Measurements from ENCODE around the gene MUC5B. TPM values are rescaled to one million over a fixed set of nuclear protein-coding genes. Genes with fewer than 3 reads are reported as not detected.

Gene MUC5B
- total RNA-seq, 2 donors from 2014 or later: not detected

DNA sequence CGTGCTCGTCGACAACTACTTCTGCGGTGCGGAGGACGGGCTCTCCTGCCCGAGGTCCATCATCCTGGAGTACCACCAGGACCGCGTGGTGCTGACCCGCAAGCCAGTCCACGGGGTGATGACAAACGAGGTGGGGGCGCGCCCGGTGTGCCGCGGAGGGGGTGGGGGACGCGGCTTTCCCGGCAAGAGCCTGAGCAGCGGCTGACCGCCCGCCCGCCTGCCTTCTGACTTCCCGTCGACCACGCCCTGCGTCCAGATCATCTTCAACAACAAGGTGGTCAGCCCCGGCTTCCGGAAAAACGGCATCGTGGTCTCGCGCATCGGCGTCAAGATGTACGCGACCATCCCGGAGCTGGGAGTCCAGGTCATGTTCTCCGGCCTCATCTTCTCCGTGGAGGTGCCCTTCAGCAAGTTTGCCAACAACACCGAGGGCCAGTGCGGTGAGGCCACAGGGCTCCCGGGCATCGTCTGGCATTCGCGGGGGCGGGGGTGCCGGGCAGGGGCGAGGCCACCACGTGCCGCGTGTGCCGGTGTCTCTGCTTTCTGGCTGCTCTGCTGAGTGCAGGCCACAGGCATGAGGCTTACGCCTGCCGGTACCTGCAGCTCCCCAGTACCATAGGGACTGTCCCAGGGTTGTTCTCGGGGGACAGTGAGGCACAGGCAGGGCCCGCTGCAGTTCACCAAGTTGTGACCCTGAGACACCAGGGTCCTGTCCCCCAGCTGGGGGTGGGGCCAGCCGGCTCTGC, 28.5 kb upstream of the MUC5B start:
- Mint-ChIP-seq H3K4me3 (no peak overlapping the region), H3K27me3 (ENCODE audit: insufficient read depth) (no peaks in the 10 kb centered on the region), H3K27ac (no peak overlapping the region), H3K4me1 (no peaks in the 10 kb centered on the region), H3K36me3 (ENCODE audit: low read depth) (no peaks in the 10 kb centered on the region), H3K9me3 (no peaks in the 10 kb centered on the region)
- Histone ChIP-seq H3K4me1 (ENCODE audit: control insufficient read depth, insufficient read depth, low read length) (no peaks in the 10 kb centered on the region), H3K4me3 (ENCODE audit: low read length) (no peak overlapping the region), H3K36me3 (ENCODE audit: control insufficient read depth, insufficient read depth, low read length) (no peaks in the 10 kb centered on the region), H3K9ac (ENCODE audit: extremely low read depth, low read length, poor library complexity, severe bottlenecking) (no peak overlapping the region), H3K9me3 (ENCODE audit: control insufficient read depth, low read length) (no peaks in the 10 kb centered on the region), H3K27ac (ENCODE audit: low read depth, low read length) (no peak overlapping the region), H3K27me3 (ENCODE audit: control insufficient read depth, insufficient read depth, low read length, poor library complexity, severe bottlenecking) (no peaks in the 10 kb centered on the region)
- WGBS, 2 experiments (ENCODE audit: insufficient coverage in 1 of 2, insufficient read length in 1 of 2): 93 to 96% methylated on average over 45 to 59 of the region's 59 CpGs
- peak; percentile 24 for DNase-seq
- TF ChIP-seq, protein P1, sequence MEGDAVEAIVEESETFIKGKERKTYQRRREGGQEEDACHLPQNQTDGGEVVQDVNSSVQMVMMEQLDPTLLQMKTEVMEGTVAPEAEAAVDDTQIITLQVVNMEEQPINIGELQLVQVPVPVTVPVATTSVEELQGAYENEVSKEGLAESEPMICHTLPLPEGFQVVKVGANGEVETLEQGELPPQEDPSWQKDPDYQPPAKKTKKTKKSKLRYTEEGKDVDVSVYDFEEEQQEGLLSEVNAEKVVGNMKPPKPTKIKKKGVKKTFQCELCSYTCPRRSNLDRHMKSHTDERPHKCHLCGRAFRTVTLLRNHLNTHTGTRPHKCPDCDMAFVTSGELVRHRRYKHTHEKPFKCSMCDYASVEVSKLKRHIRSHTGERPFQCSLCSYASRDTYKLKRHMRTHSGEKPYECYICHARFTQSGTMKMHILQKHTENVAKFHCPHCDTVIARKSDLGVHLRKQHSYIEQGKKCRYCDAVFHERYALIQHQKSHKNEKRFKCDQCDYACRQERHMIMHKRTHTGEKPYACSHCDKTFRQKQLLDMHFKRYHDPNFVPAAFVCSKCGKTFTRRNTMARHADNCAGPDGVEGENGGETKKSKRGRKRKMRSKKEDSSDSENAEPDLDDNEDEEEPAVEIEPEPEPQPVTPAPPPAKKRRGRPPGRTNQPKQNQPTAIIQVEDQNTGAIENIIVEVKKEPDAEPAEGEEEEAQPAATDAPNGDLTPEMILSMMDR (conservative IDR thresholded peaks at IDR 0.05): no peak

DNA sequence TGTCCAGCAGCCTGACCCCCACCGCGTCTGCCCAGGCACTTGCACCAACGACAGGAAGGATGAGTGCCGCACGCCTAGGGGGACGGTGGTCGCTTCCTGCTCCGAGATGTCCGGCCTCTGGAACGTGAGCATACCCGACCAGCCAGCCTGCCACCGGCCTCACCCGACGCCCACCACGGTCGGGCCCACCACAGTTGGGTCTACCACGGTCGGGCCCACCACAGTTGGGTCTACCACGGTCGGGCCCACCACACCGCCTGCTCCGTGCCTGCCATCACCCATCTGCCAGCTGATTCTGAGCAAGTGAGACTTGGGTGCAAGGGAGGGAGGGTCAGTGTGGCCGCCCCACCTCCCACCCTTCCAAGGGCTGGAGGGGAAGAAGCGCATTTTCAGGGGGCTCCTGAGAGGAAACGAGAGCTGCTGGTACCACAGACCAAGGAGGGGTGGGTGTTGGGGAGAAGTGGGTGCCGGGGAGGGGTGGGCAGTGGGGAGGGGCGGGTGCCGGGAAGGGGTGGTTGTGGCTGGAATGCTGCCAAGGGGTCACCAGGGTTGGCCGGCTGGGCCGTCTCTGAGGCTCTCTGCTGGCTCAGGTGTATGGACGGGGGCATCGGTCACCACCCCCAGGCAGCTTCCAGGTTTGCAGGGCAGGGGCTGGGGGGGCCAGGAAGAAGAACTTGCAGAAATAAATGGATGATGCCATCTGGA, 27.7 kb upstream of the MUC5B start:
- no peak overlapping the region for H3K27ac Mint-ChIP-seq

GRCh38 chr11:1195682-1196515, 27.0 kb upstream of the MUC5B start:
- H3K4me3 Mint-ChIP-seq: no peak overlapping the region
- no peaks in the 10 kb centered on the region for H3K27me3 ChIP-seq (ENCODE audit: control insufficient read depth, insufficient read depth, low read length, poor library complexity, severe bottlenecking)
- peak; percentile 20 for DNase-seq
- TF ChIP-seq, protein P1 (conservative IDR thresholded peaks at IDR 0.05): no peak
- H3K36me3 ChIP-seq (ENCODE audit: control insufficient read depth, insufficient read depth, low read length): no peaks in the 10 kb centered on the region
- no peaks in the 10 kb centered on the region for H3K4me1 Mint-ChIP-seq
- H3K27me3 Mint-ChIP-seq (ENCODE audit: insufficient read depth): no peaks in the 10 kb centered on the region
- H3K9me3 Mint-ChIP-seq: no peaks in the 10 kb centered on the region
- no peak overlapping the region for H3K27ac ChIP-seq (ENCODE audit: low read depth, low read length)
- H3K4me1 ChIP-seq (ENCODE audit: control insufficient read depth, insufficient read depth, low read length): no peaks in the 10 kb centered on the region
- H3K27ac Mint-ChIP-seq: no peak overlapping the region
- 90 to 96% methylated on average over 17 to 37 of the region's 41 CpGs for WGBS, 2 experiments (ENCODE audit: insufficient coverage in 1 of 2, insufficient read length in 1 of 2)
- H3K9ac ChIP-seq (ENCODE audit: extremely low read depth, low read length, poor library complexity, severe bottlenecking): no peak overlapping the region
- no peaks in the 10 kb centered on the region for H3K9me3 ChIP-seq (ENCODE audit: control insufficient read depth, low read length)
- H3K36me3 Mint-ChIP-seq (ENCODE audit: low read depth): no peaks in the 10 kb centered on the region
- no peak overlapping the region for H3K4me3 ChIP-seq (ENCODE audit: low read length)

More for the DNA sequence above, 27.7 kb upstream of the MUC5B start:
- DNase-seq: peak; percentile 13
- H3K9me3 Mint-ChIP-seq: no peaks in the 10 kb centered on the region
- no peak overlapping the region for H3K4me3 Mint-ChIP-seq
- TF ChIP-seq, protein P1 (conservative IDR thresholded peaks at IDR 0.05): no peak
- no peaks in the 10 kb centered on the region for H3K27me3 Mint-ChIP-seq (ENCODE audit: insufficient read depth)
- no peaks in the 10 kb centered on the region for H3K4me1 Mint-ChIP-seq
- Histone ChIP-seq H3K9me3 (ENCODE audit: control insufficient read depth, low read length) (no peaks in the 10 kb centered on the region), H3K4me3 (ENCODE audit: low read length) (no peak overlapping the region), H3K4me1 (ENCODE audit: control insufficient read depth, insufficient read depth, low read length) (no peaks in the 10 kb centered on the region), H3K9ac (ENCODE audit: extremely low read depth, low read length, poor library complexity, severe bottlenecking) (no peak overlapping the region), H3K27ac (ENCODE audit: low read depth, low read length) (no peak overlapping the region), H3K27me3 (ENCODE audit: control insufficient read depth, insufficient read depth, low read length, poor library complexity, severe bottlenecking) (no peaks in the 10 kb centered on the region), H3K36me3 (ENCODE audit: control insufficient read depth, insufficient read depth, low read length) (no peaks in the 10 kb centered on the region)
- H3K36me3 Mint-ChIP-seq (ENCODE audit: low read depth): no peaks in the 10 kb centered on the region
- 86 to 92% methylated on average over 20 to 30 of the region's 32 CpGs for WGBS, 2 experiments (ENCODE audit: insufficient coverage in 1 of 2, insufficient read length in 1 of 2)
